GM21367 (cell line): ENCODE data around the gene TLL1.

ENCODE experiments used
- ATAC-seq: cut with Tn5 transposase; IDR thresholded peaks from one replicate; pipeline ENCODE4 v1.9.1; 2021; ENCODE audit not compliant: unreplicated experiment

TLL1 gene

DNA sequence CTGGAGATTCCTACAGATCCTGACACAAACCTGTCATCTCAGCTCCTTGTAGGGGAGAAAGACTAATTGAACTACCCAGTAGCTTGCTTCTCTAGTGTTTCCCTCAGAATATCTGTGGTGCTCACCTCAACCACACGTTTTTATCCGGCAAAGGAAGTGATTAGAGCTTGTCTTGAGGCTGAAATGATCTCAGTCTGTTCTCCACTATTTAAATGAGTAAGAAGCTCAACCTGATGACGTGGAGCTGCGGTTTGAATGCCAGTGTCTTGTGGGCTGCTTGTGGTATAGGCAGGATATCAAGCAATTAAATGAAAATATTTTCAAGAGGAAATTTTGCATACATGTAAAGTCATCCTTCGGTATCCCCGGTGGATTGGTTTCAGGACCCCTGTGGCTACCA, 270.2 kb downstream of the TLL1 start:
- ATAC-seq, result no peak

DNA sequence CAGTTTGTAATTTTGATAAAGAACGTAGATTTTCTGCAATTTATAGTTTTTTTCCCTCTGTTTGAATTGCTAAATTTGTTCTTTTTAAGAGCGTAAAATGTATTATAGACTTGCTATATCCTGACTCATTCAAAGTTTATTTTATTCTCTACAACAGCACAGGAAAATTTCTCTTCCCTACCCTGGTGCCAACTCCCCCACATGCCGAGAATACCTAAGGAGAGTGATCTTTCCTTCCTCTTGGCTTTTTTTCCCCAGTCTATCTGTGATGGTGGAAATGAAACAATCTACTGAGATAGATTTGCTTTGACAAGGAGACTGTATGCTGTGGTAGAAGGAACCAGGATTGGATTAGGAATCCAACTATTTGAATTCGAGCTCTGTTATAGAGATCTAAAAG, 271.6 kb downstream of the TLL1 start:
- ATAC-seq, result no peak

DNA sequence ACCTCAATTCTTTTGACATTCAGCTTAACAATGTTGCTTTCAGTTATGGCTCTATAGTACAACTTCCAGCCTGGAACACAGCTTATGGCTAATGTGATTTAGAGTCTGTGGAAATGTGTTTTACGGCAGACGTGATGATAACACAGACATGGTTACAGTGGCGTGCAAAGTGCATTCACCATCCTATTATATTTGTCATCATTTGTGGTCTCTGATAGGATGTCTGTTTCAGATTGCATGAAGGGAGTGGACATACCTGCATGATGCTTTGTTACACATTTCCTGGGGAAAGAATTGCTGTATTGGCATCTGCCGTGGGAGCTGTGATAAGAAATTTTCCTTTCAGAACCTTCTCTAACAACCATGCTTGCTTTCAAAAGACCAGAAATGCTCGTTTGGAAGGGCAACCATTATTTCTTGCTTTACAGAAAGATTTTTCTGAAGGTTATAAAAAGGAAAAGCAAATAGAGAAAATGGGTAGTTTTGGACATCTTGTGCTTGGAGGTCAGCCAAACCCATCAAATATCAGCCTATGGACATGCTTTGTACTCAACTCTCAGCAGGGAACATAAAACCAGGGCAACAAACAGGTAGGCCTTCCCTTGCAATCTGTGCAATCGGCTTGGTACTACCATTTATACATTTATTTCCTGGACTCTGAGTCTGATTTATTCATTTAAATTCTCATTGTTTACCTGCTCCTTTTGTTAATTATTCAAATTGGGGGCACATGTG, 273.9 kb downstream of the TLL1 start:
- ATAC-seq, result no peak
